Femur (tissue), 1 donor: ENCODE measurements around the gene DDX49.
A peak's percentile ranks its signal among the peaks of the same experiment; 100 is the strongest.
"Not testable (repeated sequence)": the region's sequence is repeated elsewhere in the genome, so short reads cannot be mapped to it uniquely, and the experiment has no call there.

ENCODE experiments used
- DNase-seq: peaks from one replicate; pipeline ENCODE4 v3.0.0-alpha.2; 2017

Gene DDX49

DNA sequence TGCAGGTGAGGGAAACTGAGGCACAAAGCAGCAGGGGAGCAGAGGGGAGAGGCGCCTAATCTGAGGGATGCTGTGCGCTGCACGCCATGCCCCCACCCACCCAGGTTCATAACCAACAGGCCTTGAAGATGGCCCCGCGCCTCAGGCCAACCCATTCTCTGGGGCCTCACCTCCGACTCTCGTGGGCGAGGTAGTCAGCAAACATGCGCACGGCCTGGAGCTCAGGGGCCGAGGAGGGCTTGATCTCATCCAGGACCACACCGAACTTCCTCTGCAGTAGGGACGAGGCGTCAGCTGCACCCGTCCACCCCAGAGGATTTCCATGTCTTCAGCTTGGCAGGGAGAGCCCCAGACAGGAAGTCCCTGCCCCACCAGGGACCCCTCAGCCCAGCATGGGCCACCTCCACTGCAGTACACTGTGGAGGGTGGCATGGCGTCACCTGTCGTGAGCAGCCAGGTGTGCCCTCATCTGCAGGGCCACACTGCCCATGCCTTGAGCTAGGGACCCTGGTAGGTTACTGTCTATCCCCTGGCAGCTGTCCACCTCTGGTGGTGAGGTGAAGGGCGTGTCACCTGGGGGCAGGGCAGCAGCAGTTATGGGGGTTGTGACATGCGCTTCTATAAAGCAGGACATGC is 8.6 kb upstream of the DDX49 start:
- DNase-seq, result no peak

GRCh38 chr19:18912933-18913332 is 6.6 kb upstream of the DDX49 start:
- DNase-seq, result no peak

- no peak for DNase-seq
These were observed 6.0 kb upstream of the DDX49 start for GRCh38 chr19:18913466-18913865.

DNA sequence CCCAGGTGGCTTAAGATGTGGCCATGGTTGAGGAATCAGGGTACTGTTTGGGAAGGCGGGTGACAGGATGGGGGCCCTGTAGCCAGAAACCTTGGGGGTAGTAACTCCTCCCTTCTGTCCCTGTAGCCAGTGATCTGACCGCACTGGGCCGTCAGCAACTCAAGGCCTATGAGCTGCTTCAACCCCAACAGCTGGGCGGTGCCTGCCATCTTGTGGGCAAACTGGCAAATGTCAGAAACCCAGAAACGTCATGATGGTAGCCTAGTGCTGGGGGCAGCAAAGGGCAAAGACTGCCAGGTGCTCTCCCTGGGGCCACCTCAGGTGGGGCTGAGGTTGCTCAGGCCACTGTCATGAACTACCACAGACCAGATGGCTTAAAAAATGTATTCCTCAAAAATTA is 3.9 kb upstream of the DDX49 start:
- DNase-seq, result peak; percentile 57

DNA sequence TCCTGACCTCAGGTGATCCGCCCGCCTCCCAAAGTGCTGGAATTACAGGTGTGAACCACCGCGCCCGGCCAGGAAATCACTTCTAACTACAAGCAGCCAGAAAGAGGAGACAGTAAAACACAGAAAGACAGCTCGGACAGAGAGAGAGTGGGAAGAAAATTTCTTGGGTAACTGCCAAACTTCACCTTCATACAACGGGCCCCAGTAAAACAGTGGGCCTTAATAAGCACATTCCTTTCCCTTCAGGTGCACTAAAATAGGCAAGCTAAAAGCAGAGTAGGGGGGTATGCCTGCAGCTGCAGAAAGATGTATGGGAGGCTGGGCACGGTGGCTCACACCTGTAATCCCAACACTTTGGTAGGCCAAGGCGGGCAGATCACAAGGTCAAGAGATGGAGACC is 1.9 kb upstream of the DDX49 start:
- not testable (repeated sequence) for DNase-seq

DNA sequence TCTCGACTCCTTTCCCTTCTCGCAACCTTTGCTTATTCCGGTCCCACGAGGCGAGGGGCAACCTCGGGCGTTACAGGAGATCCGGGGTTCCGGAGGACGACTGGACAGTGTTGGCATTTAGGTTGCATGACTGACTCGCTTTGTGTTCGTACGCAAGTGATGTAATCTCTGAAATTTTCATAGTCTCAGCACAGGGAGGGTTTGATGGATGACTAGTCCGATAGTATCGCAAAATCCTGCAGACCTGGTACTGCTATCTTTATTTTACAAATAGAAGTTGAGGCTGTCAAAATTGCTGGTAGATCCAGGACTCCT is 342 bp downstream of the DDX49 start:
- DNase-seq, result no peak

DNA sequence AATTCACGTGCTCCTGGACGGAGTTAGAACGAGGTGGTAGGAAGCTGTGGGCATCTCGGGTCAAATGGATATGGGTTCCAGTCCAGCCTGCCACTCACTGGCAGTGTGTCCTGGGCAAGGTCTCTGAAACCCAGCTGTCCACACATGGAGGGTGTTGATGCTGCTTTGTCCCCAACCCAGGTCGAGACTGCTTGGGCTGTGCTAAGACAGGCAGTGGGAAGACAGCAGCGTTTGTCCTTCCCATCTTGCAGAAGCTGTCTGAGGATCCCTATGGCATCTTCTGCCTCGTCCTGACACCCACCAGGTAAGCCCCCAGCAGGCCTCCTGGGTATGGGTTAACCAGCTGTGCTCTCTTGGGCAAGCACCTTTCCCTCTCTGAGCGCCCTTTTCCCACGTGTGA is 885 bp downstream of the DDX49 start:
- peak; percentile 19 for DNase-seq

GRCh38 chr19:18921593-18921992 is 2.1 kb downstream of the DDX49 start:
- peak; percentile 14 for DNase-seq

GRCh38 chr19:18922228-18922985 is 2.9 kb downstream of the DDX49 start:
- peak; percentile 22 for DNase-seq

DNA sequence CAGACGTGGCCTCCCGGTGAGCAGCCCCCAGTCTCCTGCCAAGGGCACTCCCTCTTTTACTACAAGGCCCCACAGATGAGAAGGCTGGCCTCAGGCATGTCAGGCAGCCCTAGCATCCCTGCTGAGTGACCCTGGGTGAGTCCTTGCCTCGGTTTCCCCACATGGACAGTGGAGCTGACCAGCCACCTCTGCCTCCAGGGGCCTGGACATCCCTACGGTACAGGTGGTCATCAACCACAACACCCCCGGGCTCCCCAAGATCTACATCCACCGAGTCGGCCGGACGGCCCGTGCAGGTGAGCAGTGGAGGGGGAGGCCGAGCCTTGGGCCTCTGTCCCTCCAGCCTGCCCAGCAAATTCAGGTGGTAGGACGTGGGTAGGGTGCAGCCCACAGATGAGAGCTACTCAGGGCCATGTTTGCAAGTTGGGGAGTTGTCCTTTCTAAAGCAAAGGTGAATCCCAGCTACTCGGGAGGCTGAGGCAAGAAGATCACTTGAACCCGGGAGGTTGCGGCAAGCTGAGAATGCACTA is 5.2 kb downstream of the DDX49 start:
- peak; percentile 16 for DNase-seq

DNA sequence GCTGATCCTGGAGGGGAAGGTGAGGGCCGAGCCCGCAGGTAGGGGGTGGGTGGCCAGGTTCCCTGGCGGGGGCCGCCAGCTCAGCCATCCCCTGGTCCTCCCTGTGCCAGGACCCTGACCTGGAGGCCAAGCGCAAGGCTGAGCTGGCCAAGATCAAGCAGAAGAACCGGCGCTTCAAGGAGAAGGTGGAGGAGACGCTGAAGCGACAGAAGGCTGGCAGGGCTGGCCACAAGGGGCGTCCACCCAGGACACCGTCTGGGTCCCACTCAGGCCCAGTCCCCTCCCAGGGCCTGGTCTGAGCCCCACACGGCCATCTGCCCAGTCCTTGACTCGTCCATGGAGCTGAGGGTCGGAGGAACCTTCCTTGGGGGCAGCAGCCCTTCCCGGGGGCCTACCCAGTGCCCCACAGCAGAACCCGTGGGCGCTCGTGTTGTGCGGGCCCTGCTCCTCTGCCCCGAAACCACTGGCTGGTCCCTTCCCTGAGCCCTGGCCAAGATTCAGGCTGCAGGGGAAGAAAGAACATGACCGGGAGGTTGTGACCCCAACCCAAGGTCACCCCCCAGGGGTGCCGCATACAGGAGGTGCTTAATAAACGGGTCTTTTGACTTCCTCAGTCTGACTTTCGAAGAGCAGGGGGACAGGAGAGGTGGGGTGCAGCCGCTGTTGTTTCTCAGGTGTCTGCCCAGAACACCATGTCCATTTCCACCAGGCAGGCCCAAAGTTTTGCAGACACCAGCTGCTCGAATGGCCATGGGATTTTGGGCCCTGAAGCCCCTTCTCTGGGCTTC is 8.7 kb downstream of the DDX49 start:
- DNase-seq, result no peak

DNA sequence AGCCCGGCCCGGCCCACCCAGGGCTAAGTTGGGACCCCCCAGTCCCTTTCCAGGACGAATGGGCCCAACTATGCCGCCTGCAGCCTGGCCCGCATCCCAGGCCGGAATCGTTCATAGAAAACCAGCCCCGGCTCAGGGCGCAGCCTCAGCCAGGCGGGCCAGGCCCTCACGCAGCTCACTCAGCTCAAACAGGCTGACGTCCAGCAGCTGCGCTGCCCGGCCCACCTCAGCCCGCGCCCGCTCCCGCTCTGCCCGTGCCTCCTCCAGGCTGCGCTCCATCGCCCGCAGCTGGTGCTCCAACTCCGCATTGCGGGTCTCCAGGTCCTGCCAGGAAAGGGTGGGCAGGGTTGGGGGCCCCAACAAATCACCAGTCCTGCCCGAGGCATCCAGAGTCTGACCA is 9.8 kb downstream of the DDX49 start:
- DNase-seq, result peak; percentile 18

DNA sequence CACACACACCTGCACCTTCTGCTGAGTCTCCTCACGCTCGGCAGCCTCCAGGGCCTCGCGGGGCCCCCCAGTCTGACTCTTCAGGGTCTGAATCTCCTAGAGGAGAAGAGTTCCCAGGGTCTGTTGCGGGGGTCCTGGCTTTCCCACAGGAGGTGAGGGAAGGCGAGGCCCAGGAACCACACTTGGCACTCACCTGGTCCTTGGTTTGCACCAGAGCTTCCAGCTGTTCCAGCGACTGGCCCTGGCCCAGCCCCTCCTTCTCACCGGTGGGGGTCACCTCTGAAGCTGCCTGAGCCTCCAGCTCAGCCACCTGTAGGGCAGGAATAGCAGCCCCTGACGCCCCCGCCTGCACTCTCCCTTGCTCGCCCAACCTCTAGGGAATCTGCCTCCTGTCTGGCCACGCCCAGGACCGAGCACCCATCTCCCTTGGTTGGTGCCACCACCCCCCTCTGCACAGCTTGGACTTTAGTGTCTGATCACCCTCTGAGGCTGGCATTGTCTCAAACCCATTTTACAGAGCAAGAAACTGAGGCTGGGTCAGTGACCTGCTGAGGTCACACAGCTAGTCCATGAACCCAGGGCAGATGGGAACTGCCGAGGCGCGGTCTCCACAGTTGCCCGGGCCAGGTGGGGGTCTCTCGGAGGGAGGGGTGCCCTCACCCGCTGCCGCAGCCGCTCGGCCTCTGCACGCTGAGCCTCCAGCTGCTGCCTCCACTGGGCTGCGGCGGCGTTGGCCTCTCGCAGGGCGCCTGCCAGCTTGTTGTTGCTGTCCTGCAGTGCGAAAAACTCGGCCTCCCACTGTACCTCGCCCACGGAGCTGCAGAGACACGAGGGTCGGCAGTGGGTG is 12.0 kb downstream of the DDX49 start:
- peak; percentile 30 for DNase-seq

- peak; percentile 83 for DNase-seq
These were observed 12.8 kb downstream of the DDX49 start for GRCh38 chr19:18932216-18932841.

DNA sequence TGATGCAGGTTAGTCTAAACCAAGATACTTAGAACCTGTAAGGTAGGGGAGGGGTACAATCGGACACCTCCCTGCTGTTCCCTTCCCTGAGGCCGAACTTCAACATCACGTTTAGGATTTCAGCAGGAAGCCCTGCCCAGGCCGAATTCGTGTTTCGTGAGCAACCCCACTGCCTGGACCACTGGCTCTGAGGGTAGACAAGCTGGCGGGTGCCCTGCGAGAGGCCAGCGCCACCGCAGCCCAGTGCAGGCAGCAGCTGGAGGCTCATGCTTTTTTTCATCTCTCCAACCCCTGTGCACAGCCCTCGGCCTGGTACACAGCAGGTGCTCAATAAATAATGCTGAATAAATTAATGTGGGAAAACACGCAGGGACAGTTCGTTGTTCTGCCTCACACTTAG is 13.8 kb downstream of the DDX49 start:
- no peak for DNase-seq

GRCh38 chr19:18939163-18939562 is 19.6 kb downstream of the DDX49 start:
- no peak for DNase-seq

GRCh38 chr19:18939922-18940768 is 20.6 kb downstream of the DDX49 start:
- DNase-seq, result peak; percentile 81

GRCh38 chr19:18940769-18941627 is 21.5 kb downstream of the DDX49 start, which contains the start of gene HOMER3:
TSS of gene HOMER3 (minus strand) at chr19:18941217. CDS start at chr19:18938982, 2,235 bp downstream.
- DNase-seq, result peak; percentile 87

- DNase-seq, result no peak
These were observed 22.3 kb downstream of the DDX49 start for GRCh38 chr19:18941628-18942354.
